Vagina (tissue), 2 donors: ENCODE data around the gene HMGN1. TPM values are rescaled to one million over a fixed set of nuclear protein-coding genes. Genes with fewer than 3 reads are reported as not detected.

Experiments
- DNase-seq, 2 donors: peaks; one replicate each; pipeline ENCODE4 v3.0.0-alpha.2; 2017; ENCODE audit errors: extremely low spot score in 2 of 2
- H3K27ac ChIP-seq: fragments of 200-600 bp; sonication (generic); one replicate; pipeline ENCODE4 v1.5.1; 2019
- H3K27me3 ChIP-seq: fragments of 200-600 bp; sonication (generic); one replicate; pipeline ENCODE4 v1.5.1; 2019
- H3K36me3 ChIP-seq, 2 donors: fragments of 200-600 bp; sonication (generic); one replicate each; pipeline ENCODE4 v1.5.1; 2017 to 2019
- H3K4me1 ChIP-seq: fragments of 200-600 bp; sonication (generic); one replicate; pipeline ENCODE4 v1.5.1; 2019
- H3K4me3 ChIP-seq, 2 donors: fragments of 200-600 bp; sonication (generic); 1 replicate in 1 of 2; 2 replicates in 1 of 2; pipeline ENCODE4 v1.5.1; 2016 to 2019
- H3K9me3 ChIP-seq: fragments of 200-600 bp; sonication (generic); one replicate; pipeline ENCODE4 v1.5.1; 2019
- CTCF ChIP-seq, 3 experiments: fragments of 450-650 bp in 2 of 3; fragments of 200-600 bp in 1 of 3; sonication (generic) in 1 of 3; IDR thresholded peaks; one replicate each; pipeline ENCODE4 v1.5.1; 2017 to 2019; ENCODE audit warnings: antibody characterized with exemption in 3 of 3, mild to moderate bottlenecking in 2 of 3, moderate library complexity in 2 of 3
- POLR2A ChIP-seq, 2 donors: fragments of 450-650 bp; IDR thresholded peaks; one replicate each; pipeline ENCODE4 v1.6.1; 2017; ENCODE audit warnings: antibody characterized with exemption in 2 of 2, mild to moderate bottlenecking in 2 of 2, moderate library complexity in 2 of 2
- POLR2AphosphoS5 ChIP-seq, 2 donors: sonication (generic); formaldehyde crosslinking; IDR thresholded peaks; one replicate each; pipeline ENCODE4 v1.9.0; 2017; ENCODE audit warnings: antibody characterized with exemption in 2 of 2, mild to moderate bottlenecking in 2 of 2, low read depth in 1 of 2; ENCODE audit not compliant: insufficient read depth in 1 of 2
- intact Hi-C: fragments of 100-400 bp; cut with DNase I; formaldehyde crosslinking; loops from one replicate; pipeline ENCODE4 v1.15.1; 2023
- total RNA-seq: library from RNA; depleted of rRNA; stranded (reverse); fragments of >200 nt; gene quantifications from one replicate; pipeline ENCODE4 v1.2.3, GENCODE V29; 2016

The HMGN1 gene
- total RNA-seq, 1 donor from 2014 or later, result 82.0 TPM

DNA sequence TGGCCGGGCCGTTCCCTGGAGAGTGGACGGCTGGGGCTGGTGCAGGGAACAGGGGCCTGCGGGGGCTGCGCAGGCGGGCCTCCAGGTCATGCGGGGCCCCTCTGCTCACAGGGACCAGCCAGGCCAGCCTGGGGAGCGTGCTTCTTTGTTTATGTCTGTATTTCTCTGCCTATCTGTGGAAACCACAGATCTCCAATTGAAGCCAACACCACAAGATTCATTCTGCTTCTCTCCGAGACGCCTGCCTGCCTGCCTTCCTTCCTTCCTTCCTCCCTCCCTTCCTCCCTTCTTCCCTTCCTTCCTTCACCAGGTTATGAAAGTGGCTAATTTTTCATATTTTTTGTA, 39.9 kb upstream of the HMGN1 start:
- TF ChIP-seq CTCF (IDR thresholded peaks at IDR 0.05) (no peak), POLR2AphosphoS5 (IDR thresholded peaks at IDR 0.05; ENCODE audit: insufficient read depth in 1 of 2, low read depth in 1 of 2) (no peak), POLR2A (IDR thresholded peaks at IDR 0.05) (no peak)
- Histone ChIP-seq H3K27ac (peak overlapping the region; percentile 65), H3K27me3 (no peaks in the 10 kb centered on the region), H3K4me1 (peaks cover 35% of the 10 kb centered on the region), H3K36me3 (peaks cover 0 to 22% of the 10 kb centered on the region in 2 donors), H3K4me3 (peak overlapping the region; percentile 47 to 53), H3K9me3 (no peaks in the 10 kb centered on the region)
- intact Hi-C loops, result loop anchor here (5.0 to 10.0 kb wide), 2 partner anchors 76 to 204 kb away; partner anchors contain the start of genes BRWD1 and PSMG1
- DNase-seq, result no peak

DNA sequence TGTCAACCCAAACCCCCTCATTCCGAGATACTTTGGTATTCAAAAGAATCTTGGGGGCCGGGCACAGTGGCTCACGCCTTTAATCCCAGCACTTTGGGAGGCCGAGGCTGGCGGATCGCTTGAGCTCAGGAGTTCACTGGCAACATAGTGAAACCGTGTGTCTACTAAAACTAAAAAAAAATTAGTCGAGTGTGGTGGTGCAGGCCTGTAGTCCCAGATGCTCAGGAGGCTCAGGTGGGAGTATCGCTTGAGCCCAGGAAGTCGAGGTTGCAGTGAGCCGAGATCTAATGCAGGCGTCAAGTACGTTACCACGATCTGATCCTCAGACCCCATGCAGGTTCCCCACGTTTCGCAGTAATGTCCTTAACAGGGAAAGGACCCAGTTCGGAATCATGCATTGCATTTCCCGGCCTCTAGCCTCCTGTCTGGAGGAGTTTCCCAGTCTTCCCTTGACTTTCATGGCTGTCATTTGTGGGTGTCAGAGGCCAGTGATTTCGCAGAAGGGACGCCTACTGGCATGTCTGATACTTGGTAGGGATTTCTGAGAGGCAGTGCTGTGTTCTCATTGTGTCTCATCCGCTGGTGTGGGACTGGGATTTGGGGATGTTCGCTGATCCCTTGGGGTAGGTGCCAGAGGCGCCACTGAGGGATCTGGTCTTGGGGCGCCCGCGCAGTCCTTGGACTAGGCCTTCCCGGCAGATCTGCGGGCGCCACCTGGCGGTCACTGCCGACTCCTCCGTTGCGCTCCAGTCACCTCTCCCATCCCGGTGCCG, 39.3 kb upstream of the HMGN1 start:
- H3K27me3 ChIP-seq, result no peaks in the 10 kb centered on the region
- peaks cover 35% of the 10 kb centered on the region for H3K4me1 ChIP-seq
- peak overlapping the region; percentile 65 for H3K27ac ChIP-seq
- peaks cover 0 to 16% of the 10 kb centered on the region in 2 donors for H3K36me3 ChIP-seq
- TF ChIP-seq CTCF (IDR thresholded peaks at IDR 0.05) (peak; percentile 80 to 94 (median 82)), POLR2AphosphoS5 (IDR thresholded peaks at IDR 0.05; ENCODE audit: insufficient read depth in 1 of 2, low read depth in 1 of 2) (peak in 1 of 2 donors; percentile 11), POLR2A (IDR thresholded peaks at IDR 0.05) (no peak)
- DNase-seq, result peak in 1 of 2 donors; percentile 88
- intact Hi-C loops, result loop anchor here (5.0 to 10.0 kb wide), 2 partner anchors 76 to 203 kb away; partner anchors contain the start of genes BRWD1 and PSMG1
- H3K9me3 ChIP-seq, result no peaks in the 10 kb centered on the region
- peak overlapping the region; percentile 47 to 53 for H3K4me3 ChIP-seq

- Histone ChIP-seq H3K27me3 (no peaks in the 10 kb centered on the region), H3K27ac (peak overlapping the region; percentile 65), H3K9me3 (no peaks in the 10 kb centered on the region), H3K4me3 (peak overlapping the region; percentile 47 to 53), H3K4me1 (peaks cover 35% of the 10 kb centered on the region), H3K36me3 (peaks cover 0 to 9% of the 10 kb centered on the region in 2 donors)
- peak in 1 of 2 donors; percentile 53 for TF ChIP-seq POLR2AphosphoS5 (IDR thresholded peaks at IDR 0.05; ENCODE audit: insufficient read depth in 1 of 2, low read depth in 1 of 2)
- TF ChIP-seq POLR2A (IDR thresholded peaks at IDR 0.05), result no peak
- no peak for TF ChIP-seq CTCF (IDR thresholded peaks at IDR 0.05)
- intact Hi-C loops, result loop anchor here (5.0 to 10.0 kb wide), 2 partner anchors 75 to 203 kb away; partner anchors contain the start of genes BRWD1 and PSMG1
- DNase-seq, result peak in 1 of 2 donors; percentile 93
Measured at GRCh38 chr21:39387461-39388037, 38.7 kb upstream of the HMGN1 start.

- TF ChIP-seq CTCF (IDR thresholded peaks at IDR 0.05) (no peak), POLR2AphosphoS5 (IDR thresholded peaks at IDR 0.05; ENCODE audit: insufficient read depth in 1 of 2, low read depth in 1 of 2) (no peak)
- H3K9me3 ChIP-seq, result no peaks in the 10 kb centered on the region
- intact Hi-C loops, result loop anchor here (5.0 to 10.0 kb wide), 2 partner anchors 75 to 202 kb away; partner anchors contain the start of genes BRWD1 and PSMG1
- no peak for DNase-seq
- peak overlapping the region; percentile 65 for H3K27ac ChIP-seq
- H3K4me3 ChIP-seq, result peak overlapping the region; percentile 47 to 53
- peaks cover 0 to 3% of the 10 kb centered on the region in 2 donors for H3K36me3 ChIP-seq
- H3K4me1 ChIP-seq, result peaks cover 35% of the 10 kb centered on the region
- H3K27me3 ChIP-seq, result no peaks in the 10 kb centered on the region
Measured at GRCh38 chr21:39386899-39387298, 38.0 kb upstream of the HMGN1 start.
